Measurements from ENCODE around the gene ZNF564.

DNA sequence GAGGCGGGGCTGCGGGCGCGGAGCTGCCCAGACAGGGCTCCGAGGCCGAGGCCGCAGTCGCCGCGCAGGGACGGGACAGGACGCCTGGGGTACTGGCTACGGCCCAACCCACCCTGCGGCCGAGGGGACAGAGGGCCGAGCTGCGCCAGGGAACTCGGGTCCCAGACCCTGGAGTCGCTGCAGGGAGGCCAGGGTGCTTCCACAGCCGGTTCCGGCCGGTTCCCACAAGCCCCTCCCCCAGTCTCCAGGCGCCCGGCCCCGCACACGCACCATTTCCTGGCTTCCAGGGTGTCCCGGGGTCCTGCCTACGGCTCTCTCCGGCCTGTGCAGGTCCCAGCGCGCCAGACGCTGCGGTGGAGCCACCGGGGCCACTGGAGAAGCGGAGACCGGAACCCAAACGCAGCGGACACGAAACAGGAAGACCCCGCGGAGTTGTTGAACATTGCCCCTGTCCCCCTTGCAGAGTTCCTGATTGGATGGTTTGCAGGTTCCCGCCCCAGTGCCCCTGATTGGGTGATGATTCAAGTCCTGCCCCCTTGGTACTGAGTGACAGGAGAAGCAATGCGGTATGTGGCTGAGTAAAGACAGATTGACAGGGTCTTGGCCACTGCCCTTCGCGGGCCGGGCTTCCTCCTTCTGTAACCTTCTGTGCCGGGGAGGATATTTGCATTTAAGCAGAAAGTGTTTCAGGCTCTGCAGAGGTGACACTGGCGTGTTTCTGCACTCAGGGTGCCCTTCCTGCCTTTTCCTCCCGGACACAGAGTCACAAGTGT, at the start of gene ZNF564:
- TF ChIP-seq, protein P1, sequence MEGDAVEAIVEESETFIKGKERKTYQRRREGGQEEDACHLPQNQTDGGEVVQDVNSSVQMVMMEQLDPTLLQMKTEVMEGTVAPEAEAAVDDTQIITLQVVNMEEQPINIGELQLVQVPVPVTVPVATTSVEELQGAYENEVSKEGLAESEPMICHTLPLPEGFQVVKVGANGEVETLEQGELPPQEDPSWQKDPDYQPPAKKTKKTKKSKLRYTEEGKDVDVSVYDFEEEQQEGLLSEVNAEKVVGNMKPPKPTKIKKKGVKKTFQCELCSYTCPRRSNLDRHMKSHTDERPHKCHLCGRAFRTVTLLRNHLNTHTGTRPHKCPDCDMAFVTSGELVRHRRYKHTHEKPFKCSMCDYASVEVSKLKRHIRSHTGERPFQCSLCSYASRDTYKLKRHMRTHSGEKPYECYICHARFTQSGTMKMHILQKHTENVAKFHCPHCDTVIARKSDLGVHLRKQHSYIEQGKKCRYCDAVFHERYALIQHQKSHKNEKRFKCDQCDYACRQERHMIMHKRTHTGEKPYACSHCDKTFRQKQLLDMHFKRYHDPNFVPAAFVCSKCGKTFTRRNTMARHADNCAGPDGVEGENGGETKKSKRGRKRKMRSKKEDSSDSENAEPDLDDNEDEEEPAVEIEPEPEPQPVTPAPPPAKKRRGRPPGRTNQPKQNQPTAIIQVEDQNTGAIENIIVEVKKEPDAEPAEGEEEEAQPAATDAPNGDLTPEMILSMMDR (IDR thresholded peaks at IDR 0.05) = no peak
- no peak for TF ChIP-seq POLR2A (IDR thresholded peaks at IDR 0.05)
